ENCODE data around the gene SLC38A9.

- no peak for TF ChIP-seq SUZ12 (IDR thresholded peaks at IDR 0.05; ENCODE audit: extremely low read depth, insufficient read depth, insufficient read length)
- TF ChIP-seq YY1 (IDR thresholded peaks at IDR 0.05; ENCODE audit: insufficient read depth, insufficient read length): no peak
Observed at GRCh38 chr5:55713871-55714270, 1.7 kb upstream of the SLC38A9 start.

Data from NT2/D1 (cell line).